HG03159 (cell line): ENCODE measurements around the gene CFAP410.
"Not testable (repeated sequence)": the region's sequence is repeated elsewhere in the genome, so short reads cannot be mapped to it uniquely, and the experiment has no call there.

Source experiments
- ATAC-seq: cut with Tn5 transposase; IDR thresholded peaks from one replicate; pipeline ENCODE4 v1.9.1; 2021; ENCODE audit warnings: mild to moderate bottlenecking, moderate library complexity; ENCODE audit not compliant: unreplicated experiment

Gene CFAP410

DNA sequence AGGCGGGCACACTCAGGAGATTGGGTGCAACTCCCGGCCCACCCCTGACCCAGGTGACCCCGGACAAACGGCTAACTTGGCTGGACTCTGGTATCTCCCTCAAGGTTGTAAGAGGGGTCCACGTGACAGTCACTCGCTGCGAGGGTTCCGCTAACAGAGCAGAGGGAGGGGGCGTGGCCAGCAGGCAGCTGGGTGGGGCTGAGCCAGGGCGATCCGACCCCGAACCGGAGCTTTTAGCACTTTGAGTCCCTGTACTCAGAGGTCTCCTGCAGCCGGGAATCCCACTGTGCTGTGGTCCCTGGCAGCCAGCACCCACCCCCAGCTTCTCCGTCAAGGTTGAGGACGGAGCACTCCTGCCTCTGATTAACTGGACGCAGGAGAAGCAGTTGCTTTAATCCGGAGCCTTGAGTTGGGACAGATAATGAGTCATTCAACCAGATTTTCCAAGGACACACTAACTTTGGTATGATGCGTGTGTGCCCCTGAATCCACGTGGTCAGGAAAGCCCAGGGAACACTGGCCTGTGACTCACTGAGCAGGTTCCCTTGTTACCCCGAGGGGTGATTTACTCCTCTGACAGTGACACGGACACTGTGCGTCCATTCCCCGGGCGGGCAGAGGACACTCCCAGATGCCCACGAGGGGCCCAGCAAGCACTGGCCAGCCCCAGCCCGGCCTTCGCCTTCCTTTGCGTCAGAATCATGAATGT lies 31.0 kb upstream of the CFAP410 start:
- no peak for ATAC-seq

GRCh38 chr21:44368711-44369446 lies 29.7 kb upstream of the CFAP410 start:
- ATAC-seq: no peak

DNA sequence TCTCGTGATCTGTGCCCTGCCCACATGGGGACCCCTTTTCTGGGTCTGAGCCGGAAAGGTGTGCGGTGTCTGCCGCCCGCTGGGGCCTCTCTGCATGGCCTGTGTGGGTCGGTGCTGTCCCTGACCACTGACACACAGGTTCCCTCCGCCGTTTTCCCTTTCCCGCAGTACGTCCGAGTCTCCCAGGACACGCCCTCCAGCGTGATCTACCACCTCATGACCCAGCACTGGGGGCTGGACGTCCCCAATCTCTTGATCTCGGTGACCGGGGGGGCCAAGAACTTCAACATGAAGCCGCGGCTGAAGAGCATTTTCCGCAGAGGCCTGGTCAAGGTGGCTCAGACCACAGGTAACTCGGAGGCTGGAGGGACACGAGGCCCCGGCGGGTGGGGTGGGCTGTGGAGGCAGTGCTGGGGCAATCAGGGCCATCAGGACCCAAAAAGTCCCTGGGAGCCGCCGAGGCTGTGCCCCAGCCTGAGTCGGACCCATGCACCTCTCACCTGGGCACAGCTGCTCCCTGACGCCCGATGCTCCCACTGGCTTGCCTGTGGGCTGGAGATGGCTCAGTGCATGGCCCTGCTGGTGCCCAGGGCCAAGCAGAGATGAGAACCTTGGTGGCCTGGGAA lies 27.5 kb upstream of the CFAP410 start:
- no peak for ATAC-seq

- ATAC-seq: no peak
Observed at GRCh38 chr21:44365967-44366585, 26.9 kb upstream of the CFAP410 start.

DNA sequence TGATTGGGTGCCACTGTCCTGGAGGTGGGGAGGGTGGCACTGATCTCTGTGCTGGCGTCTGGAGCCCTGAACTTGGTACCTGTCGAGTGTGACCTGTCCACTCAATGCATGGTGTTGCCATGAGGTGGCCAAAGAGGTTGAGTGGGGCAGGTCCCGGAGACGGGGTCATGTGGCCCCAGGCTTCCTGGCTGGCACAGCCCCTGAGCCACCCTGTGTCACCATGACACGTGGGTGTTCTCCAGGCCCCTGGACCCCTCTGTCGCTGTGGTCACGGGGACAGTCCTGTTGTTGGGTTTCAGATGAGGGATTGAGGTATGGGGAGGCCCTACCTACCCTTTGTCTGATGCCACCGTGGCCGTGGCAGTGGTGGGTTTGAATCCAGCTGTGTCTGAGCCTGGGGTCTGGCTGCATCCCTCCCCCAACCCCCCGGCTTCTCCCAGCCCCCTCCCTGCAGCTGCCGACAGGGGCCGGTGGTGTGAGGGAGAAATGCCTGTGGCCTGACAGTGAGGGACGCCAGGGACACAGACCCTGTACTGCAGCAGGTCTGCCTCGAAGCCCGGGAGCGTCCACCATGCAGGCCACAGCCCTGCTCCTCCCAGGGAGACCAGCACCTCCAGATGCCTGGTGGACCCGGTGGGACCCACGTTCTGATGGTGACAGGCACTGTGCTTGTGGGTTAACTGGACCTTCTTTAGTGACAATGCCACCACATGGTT lies 26.2 kb upstream of the CFAP410 start:
- ATAC-seq: no peak

DNA sequence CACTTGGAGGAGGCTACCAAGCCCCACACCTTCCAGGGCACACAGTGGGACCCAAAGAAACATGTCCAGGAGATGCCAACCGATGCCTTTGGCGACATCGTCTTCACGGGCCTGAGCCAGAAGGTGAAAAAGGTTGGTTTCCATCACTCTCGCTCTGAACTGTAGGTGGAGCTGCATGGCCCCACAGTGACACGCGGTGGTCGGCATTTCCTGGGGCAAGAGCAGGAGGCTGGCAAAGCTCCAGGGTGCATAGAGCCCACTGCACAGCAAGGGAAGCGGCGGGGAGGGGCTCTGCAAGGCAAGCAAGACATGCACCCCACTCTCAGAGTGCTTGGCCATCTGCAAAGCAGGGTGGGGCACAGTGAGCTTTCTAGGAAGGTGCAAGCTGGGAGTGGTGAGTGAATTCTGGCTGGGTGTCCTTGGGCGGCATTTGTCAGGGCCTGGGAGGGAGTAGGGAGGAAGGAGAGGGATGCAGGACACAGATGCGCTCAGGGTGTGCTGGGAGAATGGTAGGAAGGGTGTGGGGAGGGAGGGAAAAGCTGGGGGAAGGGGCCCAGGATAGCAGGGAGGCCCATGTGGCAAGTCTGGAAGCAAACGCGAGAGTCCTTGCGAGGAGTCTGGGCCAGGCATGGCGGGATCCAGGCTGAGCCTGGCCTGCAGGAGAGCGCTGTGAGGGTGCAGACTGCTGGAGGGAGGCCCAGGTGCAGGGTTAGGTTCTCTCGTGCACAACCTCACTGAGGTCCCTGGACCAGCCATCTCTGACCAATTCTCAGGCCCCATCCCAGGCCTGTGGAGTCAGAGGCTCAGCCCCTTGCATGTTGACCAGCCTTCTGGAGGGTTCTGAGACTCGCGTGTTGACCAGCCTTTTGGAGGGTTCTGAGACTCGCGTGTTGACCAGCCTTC lies 25.2 kb upstream of the CFAP410 start:
- ATAC-seq: no peak

DNA sequence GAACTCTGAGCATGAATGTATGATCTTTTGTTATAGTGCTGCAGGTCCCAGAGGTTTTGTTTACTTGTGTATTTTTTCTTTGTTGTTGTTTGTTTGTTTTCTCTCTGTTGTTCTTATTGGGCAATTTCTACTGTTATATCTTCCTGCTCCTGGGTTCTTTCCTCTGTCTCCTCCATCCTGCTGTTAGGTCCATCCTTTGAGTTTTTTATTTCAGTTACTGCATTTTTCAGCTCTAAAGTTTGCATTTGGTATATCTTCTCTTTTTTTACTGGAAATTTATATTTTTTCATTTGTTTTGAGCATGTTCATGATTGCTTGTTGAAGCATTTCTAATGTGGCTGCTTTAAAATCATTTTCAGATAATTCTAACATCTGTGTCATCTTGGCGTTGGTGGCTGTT lies 24.1 kb upstream of the CFAP410 start:
- no peak for ATAC-seq

DNA sequence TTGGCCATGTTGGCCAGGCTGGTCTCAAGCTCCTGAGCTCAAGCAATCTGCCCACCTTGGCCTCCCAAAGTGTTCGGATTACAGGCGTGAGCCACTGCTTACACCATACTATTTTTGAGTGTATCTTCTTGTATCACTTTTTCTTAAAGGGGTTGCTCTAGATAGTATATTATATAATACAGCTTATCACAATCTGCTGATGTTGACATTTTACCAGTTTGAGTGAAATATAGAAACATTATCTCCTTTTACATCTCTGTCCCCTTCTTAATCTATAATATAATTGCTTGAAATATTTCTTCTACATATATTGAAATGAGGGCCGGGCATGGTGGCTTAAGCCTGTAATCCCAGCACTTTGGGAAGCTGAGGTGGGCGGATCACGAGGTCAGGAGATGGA lies 22.7 kb upstream of the CFAP410 start:
- not testable (repeated sequence) for ATAC-seq

DNA sequence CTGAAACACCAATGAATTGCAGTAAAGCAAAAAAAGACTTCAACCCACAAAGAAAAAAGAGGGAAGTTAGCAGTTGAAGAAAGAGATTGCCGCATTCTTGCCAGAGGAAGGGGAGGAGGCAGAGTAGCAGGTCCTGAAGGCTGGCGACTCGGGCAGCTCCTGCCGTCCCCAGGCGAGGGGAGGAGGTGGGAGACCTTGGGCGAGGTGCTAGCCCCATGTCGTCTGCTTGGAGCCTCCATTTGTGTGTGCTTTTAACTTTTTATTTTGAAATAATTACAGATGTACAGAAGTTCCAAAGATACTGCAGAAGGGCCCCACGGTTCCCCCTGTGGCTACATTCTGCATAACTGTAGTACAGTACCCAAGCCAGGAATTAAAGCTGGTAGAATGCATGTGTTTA lies 21.0 kb upstream of the CFAP410 start:
- no peak for ATAC-seq

- no peak for ATAC-seq
Observed at GRCh38 chr21:44359396-44359795, 20.2 kb upstream of the CFAP410 start.

- no peak for ATAC-seq
Observed at GRCh38 chr21:44357064-44357837, 18.1 kb upstream of the CFAP410 start.

GRCh38 chr21:44356636-44357035 lies 17.4 kb upstream of the CFAP410 start:
- ATAC-seq: no peak

DNA sequence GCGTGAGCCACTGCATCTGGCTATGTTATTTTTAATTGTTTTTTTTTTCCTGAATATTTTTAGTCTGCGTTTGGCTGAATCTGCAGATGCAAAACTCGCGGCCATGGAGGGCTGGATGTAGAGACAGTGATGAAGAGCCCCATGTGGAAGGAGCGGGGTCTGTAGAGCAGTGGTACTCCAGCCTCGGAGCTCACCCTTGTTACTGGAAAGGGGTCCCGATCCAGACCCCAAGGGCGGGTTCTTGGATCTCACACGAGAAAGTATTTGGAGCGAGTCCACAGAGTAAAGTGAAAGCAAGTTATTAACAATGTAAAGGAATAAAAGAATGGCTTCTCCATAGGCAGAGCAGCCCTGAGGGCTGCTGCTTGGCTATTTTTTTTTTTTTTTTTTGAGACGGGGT lies 17.0 kb upstream of the CFAP410 start:
- no peak for ATAC-seq

DNA sequence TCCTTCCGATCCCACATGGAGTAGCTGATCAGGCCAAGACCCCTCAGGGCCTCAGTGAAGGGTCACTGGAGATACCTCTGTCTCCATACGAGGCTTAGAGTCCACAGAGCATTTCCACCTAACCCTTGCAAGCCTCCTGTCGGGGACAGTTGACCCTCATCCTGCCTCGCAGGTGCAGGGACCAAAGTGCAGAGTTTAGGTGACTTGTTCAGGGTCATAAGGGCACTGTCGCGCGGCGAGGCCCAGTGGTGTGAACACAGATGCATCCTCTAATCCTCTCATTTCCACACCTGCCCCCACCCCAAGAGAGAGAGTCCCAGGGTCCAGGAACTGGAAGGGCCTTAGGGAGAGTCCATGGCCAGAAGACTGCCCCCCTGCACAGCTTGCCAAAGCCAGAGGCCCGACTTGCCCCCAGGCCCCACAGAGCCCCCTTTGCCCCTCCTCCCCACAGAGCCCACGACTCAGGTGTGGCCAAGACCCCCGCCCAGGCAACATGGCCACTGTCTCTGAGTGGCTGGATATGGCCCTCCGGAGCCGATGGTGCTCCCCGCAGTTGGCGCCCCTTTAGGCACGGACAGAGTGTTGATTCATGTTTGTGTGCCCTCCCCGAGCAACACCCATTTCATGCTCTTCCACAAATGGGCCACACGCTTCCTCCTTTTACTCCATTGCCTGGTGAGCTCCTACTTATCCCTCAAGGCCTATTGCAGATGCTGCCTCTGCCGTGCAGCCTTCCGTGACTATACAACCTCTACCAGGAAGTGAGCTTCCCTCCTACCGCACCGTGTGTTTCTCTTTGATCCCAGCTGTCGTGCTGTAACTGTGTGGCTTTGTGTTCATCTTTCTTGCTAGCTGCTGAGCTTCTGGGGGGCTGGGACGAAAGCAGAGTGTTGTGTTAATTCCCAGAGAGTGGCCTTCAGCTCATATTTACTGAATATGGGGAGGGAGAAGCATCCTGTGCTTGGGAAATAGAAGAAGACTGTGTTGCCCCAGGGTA lies 15.9 kb upstream of the CFAP410 start:
- ATAC-seq: no peak

- ATAC-seq: no peak
Observed at GRCh38 chr21:44354001-44354405, 14.8 kb upstream of the CFAP410 start.

GRCh38 chr21:44353191-44353970 lies 14.2 kb upstream of the CFAP410 start, which contains the start of gene TRPM2:
Gene TRPM2 (plus strand): TSS chr21:44353621. CDS start chr21:44353701, 80 bp downstream.
- ATAC-seq: no peak

DNA sequence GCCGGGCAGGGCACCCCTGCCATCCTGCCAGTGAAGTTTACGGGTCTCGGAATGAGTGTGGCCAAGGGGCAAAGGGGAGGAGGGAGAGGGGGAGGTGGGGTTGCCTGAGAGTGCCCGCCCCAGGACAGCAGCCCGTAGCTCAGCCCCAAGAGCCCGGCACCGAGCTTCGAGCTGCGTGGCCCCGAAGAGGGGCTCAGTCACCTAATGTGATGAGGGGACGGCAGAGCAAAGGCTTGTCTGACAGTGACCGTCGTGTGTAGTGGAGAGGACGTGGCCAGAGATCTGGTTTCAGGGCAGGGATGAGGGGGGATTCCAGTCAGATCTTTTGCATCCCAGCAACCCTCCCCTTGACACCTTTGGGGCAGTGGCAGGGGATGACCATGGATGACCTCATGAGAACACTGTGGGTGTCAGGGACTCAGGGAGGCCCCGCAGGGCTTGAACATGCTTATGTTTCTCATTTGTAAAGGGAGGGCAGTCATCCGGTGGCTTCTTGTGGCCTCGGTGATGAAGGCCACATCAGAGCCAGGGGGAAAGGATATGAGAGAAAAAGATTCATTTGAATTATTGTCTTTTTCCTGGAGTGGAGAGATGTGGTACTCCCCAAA lies 13.2 kb upstream of the CFAP410 start:
- ATAC-seq: no peak
